Lower lobe of right lung (tissue), 2 donors: ENCODE measurements around the gene RBP7. TPM values are rescaled to one million over a fixed set of nuclear protein-coding genes. Genes with fewer than 3 reads are reported as not detected.
A peak's percentile ranks its signal among the peaks of the same experiment; 100 is the strongest.

Experiments used
- ATAC-seq, 2 donors: fragments of 200-7000 bp; cut with Tn5 transposase; one replicate each; pipeline ENCODE4 v1.9.1; 2020 to 2022; ENCODE audit warnings: mild to moderate bottlenecking in 2 of 2, moderate library complexity in 2 of 2
- DNase-seq: peaks from one replicate; pipeline ENCODE4 v3.0.0-alpha.2; 2020
- H3K27ac ChIP-seq: fragments of 200-600 bp; one replicate; pipeline ENCODE4 v1.8.0; 2022
- H3K27me3 ChIP-seq: fragments of 200-600 bp; one replicate; pipeline ENCODE4 v1.8.0; 2022; ENCODE audit warnings: low read depth
- H3K36me3 ChIP-seq: fragments of 200-600 bp; one replicate; pipeline ENCODE4 v1.8.0; 2022; ENCODE audit warnings: mild to moderate bottlenecking
- H3K4me1 ChIP-seq: fragments of 200-600 bp; one replicate; pipeline ENCODE4 v1.8.0; 2022
- H3K4me3 ChIP-seq: fragments of 200-600 bp; one replicate; pipeline ENCODE4 v1.8.0; 2022; ENCODE audit warnings: mild to moderate bottlenecking
- H3K9me3 ChIP-seq: fragments of 200-600 bp; one replicate; pipeline ENCODE4 v1.8.0; 2022
- CTCF ChIP-seq: fragments of 200-600 bp; IDR thresholded peaks from one replicate; pipeline ENCODE4 v1.8.0; 2022; ENCODE audit warnings: antibody characterized with exemption, mild to moderate bottlenecking
- intact Hi-C: fragments of 100-400 bp; cut with DNase I; formaldehyde crosslinking; loops from one replicate; pipeline ENCODE4 v1.11.0; 2022
- total RNA-seq: library from RNA; stranded (reverse); fragmentation: NEBNext Ultra II Directional; extraction: Animal tissue kit (Norgen Biotek cat#: 25700); gene quantifications from one replicate; pipeline ENCODE4 v1.2.1, GENCODE V29; 2021
- donor health status: DM: no; HTN: yes; CAD: no; lungs with severe emphysema.

The RBP7 gene
- total RNA-seq, 1 donor from 2014 or later, result 8.5 TPM

- no peak overlapping the region for H3K27ac ChIP-seq
- no peak for ATAC-seq
- DNase-seq, result no peak
- H3K4me3 ChIP-seq, result no peak overlapping the region
- TF ChIP-seq CTCF, result no peak
- peaks cover 1% of the 10 kb centered on the region for H3K4me1 ChIP-seq
- no peaks in the 10 kb centered on the region for H3K27me3 ChIP-seq
- peaks cover 29% of the 10 kb centered on the region for H3K36me3 ChIP-seq
- H3K9me3 ChIP-seq, result no peaks in the 10 kb centered on the region
- intact Hi-C loops, result no loop called here
These were observed 12.0 kb upstream of the RBP7 start for GRCh38 chr1:9985001-9985400.

GRCh38 chr1:9989773-9990172 lies 7.3 kb upstream of the RBP7 start:
- peaks cover 22% of the 10 kb centered on the region for H3K4me1 ChIP-seq
- intact Hi-C loops, result no loop called here
- TF ChIP-seq CTCF, result no peak
- no peak overlapping the region for H3K27ac ChIP-seq
- DNase-seq, result no peak
- no peak for ATAC-seq
- H3K27me3 ChIP-seq, result no peaks in the 10 kb centered on the region
- H3K9me3 ChIP-seq, result no peaks in the 10 kb centered on the region
- no peaks in the 10 kb centered on the region for H3K36me3 ChIP-seq
- no peak overlapping the region for H3K4me3 ChIP-seq

- peak; percentile 48 for DNase-seq
- Histone ChIP-seq H3K27me3 (peaks cover 11% of the 10 kb centered on the region), H3K9me3 (no peaks in the 10 kb centered on the region), H3K27ac (peak overlapping the region; percentile 14), H3K4me3 (no peak overlapping the region), H3K4me1 (peaks cover 22% of the 10 kb centered on the region), H3K36me3 (no peaks in the 10 kb centered on the region)
- peak; percentile 53 to 55 for ATAC-seq
- intact Hi-C loops, result no loop called here
- no peak for TF ChIP-seq CTCF
These were observed 6.1 kb upstream of the RBP7 start for GRCh38 chr1:9990944-9991343.

GRCh38 chr1:9992910-9993309 lies 4.1 kb upstream of the RBP7 start:
- no peaks in the 10 kb centered on the region for H3K36me3 ChIP-seq
- H3K4me3 ChIP-seq, result no peak overlapping the region
- H3K4me1 ChIP-seq, result peaks cover 33% of the 10 kb centered on the region
- H3K27ac ChIP-seq, result peak overlapping the region; percentile 18
- H3K9me3 ChIP-seq, result no peaks in the 10 kb centered on the region
- intact Hi-C loops, result no loop called here
- DNase-seq (no peak), ATAC-seq (no peak)
- TF ChIP-seq CTCF, result no peak
- peaks cover 30% of the 10 kb centered on the region for H3K27me3 ChIP-seq

GRCh38 chr1:9993561-9994075 lies 3.4 kb upstream of the RBP7 start:
- no peak for TF ChIP-seq CTCF
- no peak overlapping the region for H3K4me3 ChIP-seq
- no peak overlapping the region for H3K27ac ChIP-seq
- H3K27me3 ChIP-seq, result peaks cover 37% of the 10 kb centered on the region
- no peak for ATAC-seq
- no peak for DNase-seq
- H3K9me3 ChIP-seq, result no peaks in the 10 kb centered on the region
- no peaks in the 10 kb centered on the region for H3K36me3 ChIP-seq
- H3K4me1 ChIP-seq, result peaks cover 37% of the 10 kb centered on the region
- intact Hi-C loops, result no loop called here
